RWPE2 (cell line): ENCODE measurements around the gene WNT9B.

Experiments
- ATAC-seq: fragments of 200-7000 bp; cut with Tn5 transposase; 3 replicates; pipeline ENCODE4 v1.9.1; 2021; ENCODE audit warnings: low read depth
- DNase-seq: peaks from one replicate; pipeline ENCODE4 v3.0.0-alpha.2; 2020; ENCODE audit warnings: low spot score
- H3K27ac ChIP-seq: fragments of 450-650 bp; 2 replicates; pipeline ENCODE4 v1.5.1; 2017; ENCODE audit warnings: mild to moderate bottlenecking; ENCODE audit not compliant: poor library complexity, severe bottlenecking
- H3K27me3 ChIP-seq: fragments of 250-450 bp; sonication (Bioruptor Pico); 2 replicates; pipeline ENCODE4 v1.5.1; 2021; ENCODE audit warnings: mild to moderate bottlenecking, moderate library complexity; ENCODE audit not compliant: insufficient read depth, poor library complexity, severe bottlenecking
- H3K36me3 ChIP-seq: fragments of 250-450 bp; sonication (Bioruptor Pico); 2 replicates; pipeline ENCODE4 v1.5.1; 2020; ENCODE audit warnings: low read depth, mild to moderate bottlenecking, moderate library complexity
- H3K4me1 ChIP-seq: fragments of 250-450 bp; sonication (Bioruptor Pico); 2 replicates; pipeline ENCODE4 v1.5.1; 2021; ENCODE audit warnings: mild to moderate bottlenecking, moderate library complexity; ENCODE audit not compliant: insufficient read depth, poor library complexity, severe bottlenecking
- H3K4me3 ChIP-seq: fragments of 250-450 bp; sonication (Bioruptor Pico); 2 replicates; pipeline ENCODE4 v1.5.1; 2021; ENCODE audit warnings: mild to moderate bottlenecking, moderate library complexity; ENCODE audit not compliant: severe bottlenecking
- H3K9me3 ChIP-seq: fragments of 250-450 bp; sonication (Bioruptor Pico); 2 replicates; pipeline ENCODE4 v1.5.1; 2021; ENCODE audit warnings: mild to moderate bottlenecking, moderate library complexity; ENCODE audit not compliant: severe bottlenecking
- TF ChIP-seq, protein P1 (sequence below): fragments of 450-650 bp; IDR thresholded peaks from one replicate; pipeline ENCODE4 v1.5.1; 2017; ENCODE audit warnings: mild to moderate bottlenecking, moderate library complexity; ENCODE audit not compliant: poor library complexity, severe bottlenecking

The WNT9B gene

GRCh38 chr17:46859996-46860395, 8.6 kb downstream of the WNT9B start:
- DNase-seq: no peak
- Histone ChIP-seq H3K4me1 (no peaks in the 10 kb centered on the region), H3K4me3 (no peak overlapping the region), H3K27me3 (no peaks in the 10 kb centered on the region), H3K9me3 (no peaks in the 10 kb centered on the region), H3K27ac (no peak overlapping the region), H3K36me3 (no peaks in the 10 kb centered on the region)
- no peak for ATAC-seq
- TF ChIP-seq, protein P1, sequence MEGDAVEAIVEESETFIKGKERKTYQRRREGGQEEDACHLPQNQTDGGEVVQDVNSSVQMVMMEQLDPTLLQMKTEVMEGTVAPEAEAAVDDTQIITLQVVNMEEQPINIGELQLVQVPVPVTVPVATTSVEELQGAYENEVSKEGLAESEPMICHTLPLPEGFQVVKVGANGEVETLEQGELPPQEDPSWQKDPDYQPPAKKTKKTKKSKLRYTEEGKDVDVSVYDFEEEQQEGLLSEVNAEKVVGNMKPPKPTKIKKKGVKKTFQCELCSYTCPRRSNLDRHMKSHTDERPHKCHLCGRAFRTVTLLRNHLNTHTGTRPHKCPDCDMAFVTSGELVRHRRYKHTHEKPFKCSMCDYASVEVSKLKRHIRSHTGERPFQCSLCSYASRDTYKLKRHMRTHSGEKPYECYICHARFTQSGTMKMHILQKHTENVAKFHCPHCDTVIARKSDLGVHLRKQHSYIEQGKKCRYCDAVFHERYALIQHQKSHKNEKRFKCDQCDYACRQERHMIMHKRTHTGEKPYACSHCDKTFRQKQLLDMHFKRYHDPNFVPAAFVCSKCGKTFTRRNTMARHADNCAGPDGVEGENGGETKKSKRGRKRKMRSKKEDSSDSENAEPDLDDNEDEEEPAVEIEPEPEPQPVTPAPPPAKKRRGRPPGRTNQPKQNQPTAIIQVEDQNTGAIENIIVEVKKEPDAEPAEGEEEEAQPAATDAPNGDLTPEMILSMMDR: no peak

DNA sequence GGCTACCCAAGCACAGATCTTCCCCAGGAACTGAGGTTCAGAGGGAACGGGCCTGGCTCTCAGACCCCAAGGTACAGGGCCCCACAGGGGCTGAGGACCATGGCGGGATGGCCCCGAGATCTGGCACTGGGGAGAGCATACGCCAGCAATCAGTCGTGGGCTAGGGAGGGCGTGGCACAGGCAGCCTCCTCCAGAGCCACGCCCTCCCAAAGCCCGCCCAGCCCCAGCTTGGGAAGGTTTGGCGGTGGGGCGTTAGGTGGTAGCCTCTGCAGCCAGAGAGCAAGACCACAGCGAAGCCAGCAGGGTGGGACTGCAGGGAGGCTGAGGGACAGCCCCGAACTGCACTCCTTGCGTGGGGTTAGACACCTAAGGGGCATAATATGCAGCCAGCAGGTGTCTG, 11.6 kb downstream of the WNT9B start:
- no peaks in the 10 kb centered on the region for H3K36me3 ChIP-seq
- ATAC-seq (0 out of 3 replicates have a peak, but pooled peaks have one; percentile 27), DNase-seq (no peak)
- no peaks in the 10 kb centered on the region for H3K27me3 ChIP-seq
- H3K9me3 ChIP-seq: no peaks in the 10 kb centered on the region
- no peaks in the 10 kb centered on the region for H3K4me1 ChIP-seq
- TF ChIP-seq, protein P1: no peak
- H3K27ac ChIP-seq: no peak overlapping the region
- H3K4me3 ChIP-seq: no peak overlapping the region

DNA sequence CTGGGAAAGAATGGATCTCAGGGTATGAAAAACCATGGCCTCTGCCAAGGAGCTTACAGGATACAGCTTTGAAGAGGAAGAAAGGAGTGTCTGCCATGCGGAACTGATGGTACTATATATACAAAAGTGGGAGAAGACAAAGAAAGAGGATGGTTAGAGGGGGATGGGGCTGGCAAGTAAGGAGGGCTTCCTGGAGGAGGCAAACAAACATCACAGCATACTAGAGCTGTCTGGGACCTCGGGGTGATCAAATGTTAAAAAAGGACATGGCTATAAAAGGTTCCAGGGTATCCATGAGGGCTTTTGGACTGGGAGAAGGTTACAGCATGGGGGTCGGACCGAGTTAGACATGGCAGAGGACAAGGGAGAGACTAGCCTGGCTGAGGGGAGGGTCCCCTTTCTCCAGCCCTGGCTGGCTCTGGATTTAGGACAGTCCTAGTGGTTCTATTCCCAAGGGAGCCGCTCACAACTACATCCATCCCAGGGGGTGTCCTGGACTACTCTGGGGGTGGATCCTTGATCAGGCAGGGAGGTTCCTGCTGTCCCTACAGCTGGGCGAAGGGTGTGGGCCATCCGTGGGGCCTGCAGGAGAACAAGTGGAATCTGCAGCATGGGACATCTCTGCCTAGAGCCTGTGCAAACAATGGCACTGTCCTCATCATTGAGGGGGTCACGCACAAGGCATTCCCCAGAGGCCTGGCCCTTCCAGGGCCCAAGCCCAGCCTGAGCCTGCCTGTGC, 12.2 kb downstream of the WNT9B start:
- no peak for DNase-seq
- Histone ChIP-seq H3K36me3 (no peaks in the 10 kb centered on the region), H3K4me1 (no peaks in the 10 kb centered on the region), H3K9me3 (no peaks in the 10 kb centered on the region), H3K4me3 (no peak overlapping the region), H3K27ac (no peak overlapping the region), H3K27me3 (no peaks in the 10 kb centered on the region)
- TF ChIP-seq, protein P1: no peak
- no peak for ATAC-seq

DNA sequence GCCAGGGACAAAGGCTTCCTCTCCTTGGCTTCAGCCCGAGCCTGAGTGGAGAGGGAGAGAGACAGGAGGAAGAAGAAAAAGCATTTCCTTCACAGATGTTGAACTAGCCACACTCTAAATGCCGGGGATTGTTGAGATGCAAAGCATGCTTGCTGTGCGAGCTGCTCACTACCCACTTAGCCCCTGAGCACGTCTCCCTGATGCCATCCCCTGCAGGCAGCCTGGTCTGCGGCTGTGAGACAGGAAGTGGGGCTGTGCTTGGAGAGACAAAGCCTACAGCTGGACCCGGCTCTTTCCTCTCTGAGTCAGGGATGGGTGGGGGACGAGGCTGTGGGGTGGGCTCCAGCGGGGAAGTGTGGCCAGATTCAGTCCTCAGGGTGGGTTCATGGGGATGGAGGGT, 13.7 kb downstream of the WNT9B start:
- H3K4me3 ChIP-seq: no peak overlapping the region

GRCh38 chr17:46866325-46866724, 14.9 kb downstream of the WNT9B start:
- DNase-seq: no peak
- TF ChIP-seq, protein P1: no peak
- no peak for ATAC-seq
- no peak overlapping the region for H3K27ac ChIP-seq
- H3K9me3 ChIP-seq: no peaks in the 10 kb centered on the region
- no peaks in the 10 kb centered on the region for H3K4me1 ChIP-seq
- no peaks in the 10 kb centered on the region for H3K27me3 ChIP-seq
- H3K36me3 ChIP-seq: no peaks in the 10 kb centered on the region
- no peak overlapping the region for H3K4me3 ChIP-seq

More for the DNA sequence above, 13.7 kb downstream of the WNT9B start:
- TF ChIP-seq, protein P1: no peak
- no peaks in the 10 kb centered on the region for H3K36me3 ChIP-seq
- no peaks in the 10 kb centered on the region for H3K9me3 ChIP-seq
- no peak overlapping the region for H3K27ac ChIP-seq
- DNase-seq (no peak), ATAC-seq (no peak)
- no peaks in the 10 kb centered on the region for H3K27me3 ChIP-seq
- no peaks in the 10 kb centered on the region for H3K4me1 ChIP-seq
